ENCODE results near the gene GTF2A1.

GTF2A1 gene

GRCh38 chr14:81162941-81163340 lies 57.8 kb downstream of the GTF2A1 start:
- no peak overlapping the region for H3K4me3 ChIP-seq (ENCODE audit: low read depth, low read length)
- TF ChIP-seq CTCF (IDR thresholded peaks at IDR 0.05; ENCODE audit: low read depth, low read length, missing control alignments), result no peak
- DNase-seq (ENCODE audit: low read depth), result no peak

- no peak overlapping the region for H3K4me3 ChIP-seq (ENCODE audit: low read depth, low read length)
- TF ChIP-seq CTCF (IDR thresholded peaks at IDR 0.05; ENCODE audit: low read depth, low read length, missing control alignments), result no peak
- DNase-seq (ENCODE audit: low read depth), result no peak
These were observed 59.0 kb downstream of the GTF2A1 start for GRCh38 chr14:81161749-81162148.

- TF ChIP-seq CTCF (IDR thresholded peaks at IDR 0.05; ENCODE audit: low read depth, low read length, missing control alignments), result no peak
- DNase-seq (ENCODE audit: low read depth), result no peak
- H3K4me3 ChIP-seq (ENCODE audit: low read depth, low read length), result no peak overlapping the region
These were observed 59.7 kb downstream of the GTF2A1 start for GRCh38 chr14:81161088-81161487.

GRCh38 chr14:81157431-81157830 lies 63.3 kb downstream of the GTF2A1 start:
- H3K4me3 ChIP-seq (ENCODE audit: low read depth, low read length), result no peak overlapping the region
- TF ChIP-seq CTCF (IDR thresholded peaks at IDR 0.05; ENCODE audit: low read depth, low read length, missing control alignments), result no peak
- no peak for DNase-seq (ENCODE audit: low read depth)

GRCh38 chr14:81153187-81153586 lies 67.6 kb downstream of the GTF2A1 start:
- TF ChIP-seq CTCF (IDR thresholded peaks at IDR 0.05; ENCODE audit: low read depth, low read length, missing control alignments), result no peak

GRCh38 chr14:81148635-81149034 lies 72.1 kb downstream of the GTF2A1 start:
- no peak for DNase-seq (ENCODE audit: low read depth)
- TF ChIP-seq CTCF (IDR thresholded peaks at IDR 0.05; ENCODE audit: low read depth, low read length, missing control alignments), result no peak
- no peak overlapping the region for H3K4me3 ChIP-seq (ENCODE audit: low read depth, low read length)

More at GRCh38 chr14:81153187-81153586, 67.6 kb downstream of the GTF2A1 start:
- H3K4me3 ChIP-seq (ENCODE audit: low read depth, low read length), result no peak overlapping the region
- DNase-seq (ENCODE audit: low read depth), result no peak

- DNase-seq (ENCODE audit: low read depth), result no peak
- H3K4me3 ChIP-seq (ENCODE audit: low read depth, low read length), result no peak overlapping the region
- TF ChIP-seq CTCF (IDR thresholded peaks at IDR 0.05; ENCODE audit: low read depth, low read length, missing control alignments), result no peak
These were observed 73.4 kb downstream of the GTF2A1 start for GRCh38 chr14:81147140-81147897.
